Ovary (tissue), 3 donors: Measurements from ENCODE around the gene FNIP1.

Source experiments
- EP300 ChIP-seq: sonication (generic); formaldehyde crosslinking; IDR thresholded peaks from one replicate; pipeline ENCODE4 v1.6.1; 2017; ENCODE audit warnings: antibody characterized with exemption
- POLR2A ChIP-seq: fragments of 450-650 bp; IDR thresholded peaks from one replicate; pipeline ENCODE4 v1.6.1; 2017; ENCODE audit warnings: antibody characterized with exemption, mild to moderate bottlenecking, moderate library complexity
- TF ChIP-seq, protein P1 (sequence below), 3 donors: fragments of 450-650 bp in 2 of 3; fragments of 200-600 bp in 1 of 3; IDR thresholded peaks; one replicate each; pipeline versions ENCODE4 v1.5.1 to v1.8.0; 2016 to 2022; ENCODE audit warnings: antibody characterized with exemption in 3 of 3, mild to moderate bottlenecking in 1 of 3
- donor health status: DM: no; HTN: no; CAD: no.

DNA sequence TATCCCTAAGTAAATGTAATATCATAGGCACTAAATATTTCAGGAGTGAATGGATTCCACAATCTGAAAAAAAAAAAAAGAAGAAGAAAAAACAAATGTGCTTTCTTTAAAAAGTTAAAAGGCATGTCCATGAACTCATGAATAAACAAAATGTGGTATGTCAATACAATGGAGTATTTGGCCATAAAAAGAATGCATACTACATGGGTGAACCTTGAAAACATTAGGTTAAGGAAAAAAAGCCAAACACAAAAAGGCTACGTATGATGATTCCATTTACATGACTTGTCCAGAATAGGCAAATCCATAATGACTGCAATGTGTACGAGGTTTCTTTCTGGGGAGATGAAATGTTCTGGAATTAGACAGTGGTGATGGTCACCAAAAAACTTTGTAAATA, 45.3 kb downstream of the FNIP1 start:
- TF ChIP-seq POLR2A (no peak), EP300 (no peak)
- TF ChIP-seq, protein P1, sequence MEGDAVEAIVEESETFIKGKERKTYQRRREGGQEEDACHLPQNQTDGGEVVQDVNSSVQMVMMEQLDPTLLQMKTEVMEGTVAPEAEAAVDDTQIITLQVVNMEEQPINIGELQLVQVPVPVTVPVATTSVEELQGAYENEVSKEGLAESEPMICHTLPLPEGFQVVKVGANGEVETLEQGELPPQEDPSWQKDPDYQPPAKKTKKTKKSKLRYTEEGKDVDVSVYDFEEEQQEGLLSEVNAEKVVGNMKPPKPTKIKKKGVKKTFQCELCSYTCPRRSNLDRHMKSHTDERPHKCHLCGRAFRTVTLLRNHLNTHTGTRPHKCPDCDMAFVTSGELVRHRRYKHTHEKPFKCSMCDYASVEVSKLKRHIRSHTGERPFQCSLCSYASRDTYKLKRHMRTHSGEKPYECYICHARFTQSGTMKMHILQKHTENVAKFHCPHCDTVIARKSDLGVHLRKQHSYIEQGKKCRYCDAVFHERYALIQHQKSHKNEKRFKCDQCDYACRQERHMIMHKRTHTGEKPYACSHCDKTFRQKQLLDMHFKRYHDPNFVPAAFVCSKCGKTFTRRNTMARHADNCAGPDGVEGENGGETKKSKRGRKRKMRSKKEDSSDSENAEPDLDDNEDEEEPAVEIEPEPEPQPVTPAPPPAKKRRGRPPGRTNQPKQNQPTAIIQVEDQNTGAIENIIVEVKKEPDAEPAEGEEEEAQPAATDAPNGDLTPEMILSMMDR (IDR thresholded peaks at IDR 0.05), result no peak
